Esophagus muscularis mucosa (tissue), 4 donors: ENCODE results near the gene LRRTM3.

Experiments
- CTCF ChIP-seq, 3 experiments: fragments of 200-600 bp in 2 of 3; fragments of 450-650 bp in 1 of 3; sonication (generic) in 2 of 3; IDR thresholded peaks; one replicate each; pipeline ENCODE4 v1.5.1; 2017 to 2019; ENCODE audit warnings: antibody characterized with exemption in 3 of 3, mild to moderate bottlenecking in 2 of 3, moderate library complexity in 1 of 3
- EP300 ChIP-seq: sonication (generic); formaldehyde crosslinking; IDR thresholded peaks from one replicate; pipeline ENCODE4 v1.6.1; 2017; ENCODE audit warnings: antibody characterized with exemption
- POLR2A ChIP-seq: fragments of 450-650 bp; IDR thresholded peaks from one replicate; pipeline ENCODE4 v1.6.1; 2017; ENCODE audit warnings: antibody characterized with exemption, moderate library complexity, mild to moderate bottlenecking, low read depth
- POLR2AphosphoS5 ChIP-seq, 2 donors: sonication (generic); formaldehyde crosslinking; IDR thresholded peaks; one replicate each; pipeline ENCODE4 v1.6.1; 2017; ENCODE audit warnings: antibody characterized with exemption in 2 of 2

- TF ChIP-seq CTCF (IDR thresholded peaks at IDR 0.05) (no peak), POLR2A (no peak), EP300 (no peak), POLR2AphosphoS5 (IDR thresholded peaks at IDR 0.05) (no peak)
Observed at GRCh38 chr10:67046507-67046906, 120.7 kb downstream of the LRRTM3 start.
